ENCODE results near the gene PPA2.

The PPA2 gene

GRCh38 chr4:105387466-105387865 lies 86.4 kb downstream of the PPA2 start:
- Mint-ChIP-seq H3K4me3 (no peak overlapping the region), H3K9me3 (ENCODE audit: low read depth) (no peaks in the 10 kb centered on the region), H3K4me1 (ENCODE audit: low read depth) (no peaks in the 10 kb centered on the region), H3K27ac (no peak overlapping the region), H3K36me3 (peaks cover 39% of the 10 kb centered on the region), H3K27me3 (no peaks in the 10 kb centered on the region)

GRCh38 chr4:105386012-105386411 lies 87.8 kb downstream of the PPA2 start:
- Mint-ChIP-seq H3K9me3 (ENCODE audit: low read depth) (no peaks in the 10 kb centered on the region), H3K4me1 (ENCODE audit: low read depth) (no peaks in the 10 kb centered on the region), H3K27me3 (no peaks in the 10 kb centered on the region), H3K4me3 (no peak overlapping the region), H3K36me3 (peaks cover 37% of the 10 kb centered on the region), H3K27ac (no peak overlapping the region)

GRCh38 chr4:105374071-105374470 lies 99.8 kb downstream of the PPA2 start:
- H3K36me3 Mint-ChIP-seq, result peaks cover 23% of the 10 kb centered on the region
- no peak overlapping the region for H3K27ac Mint-ChIP-seq
- no peaks in the 10 kb centered on the region for H3K9me3 Mint-ChIP-seq (ENCODE audit: low read depth)
- no peaks in the 10 kb centered on the region for H3K4me1 Mint-ChIP-seq (ENCODE audit: low read depth)
- no peaks in the 10 kb centered on the region for H3K27me3 Mint-ChIP-seq
- H3K4me3 Mint-ChIP-seq, result no peak overlapping the region

- H3K9me3 Mint-ChIP-seq (ENCODE audit: low read depth), result peaks cover 5% of the 10 kb centered on the region
- H3K36me3 Mint-ChIP-seq, result peaks cover 26% of the 10 kb centered on the region
- H3K4me1 Mint-ChIP-seq (ENCODE audit: low read depth), result no peaks in the 10 kb centered on the region
- H3K27ac Mint-ChIP-seq, result no peak overlapping the region
- no peak overlapping the region for H3K4me3 Mint-ChIP-seq
- H3K27me3 Mint-ChIP-seq, result no peaks in the 10 kb centered on the region
Measured at GRCh38 chr4:105373324-105373723, 100.5 kb downstream of the PPA2 start.

GRCh38 chr4:105369988-105370387 lies 103.9 kb downstream of the PPA2 start:
- no peak overlapping the region for H3K4me3 Mint-ChIP-seq
- H3K27me3 Mint-ChIP-seq, result no peaks in the 10 kb centered on the region
- H3K4me1 Mint-ChIP-seq (ENCODE audit: low read depth), result no peaks in the 10 kb centered on the region
- H3K36me3 Mint-ChIP-seq, result peaks cover 47% of the 10 kb centered on the region
- no peak overlapping the region for H3K27ac Mint-ChIP-seq
- H3K9me3 Mint-ChIP-seq (ENCODE audit: low read depth), result peaks cover 29% of the 10 kb centered on the region

GRCh38 chr4:105361053-105361452 lies 112.8 kb downstream of the PPA2 start:
- no peaks in the 10 kb centered on the region for H3K27me3 Mint-ChIP-seq
- H3K4me3 Mint-ChIP-seq, result no peak overlapping the region

GRCh38 chr4:105357258-105357980 lies 116.4 kb downstream of the PPA2 start:
- Mint-ChIP-seq H3K4me1 (ENCODE audit: low read depth) (no peaks in the 10 kb centered on the region), H3K4me3 (no peak overlapping the region), H3K27ac (no peak overlapping the region), H3K36me3 (peaks cover 13% of the 10 kb centered on the region), H3K9me3 (ENCODE audit: low read depth) (no peaks in the 10 kb centered on the region), H3K27me3 (no peaks in the 10 kb centered on the region)

More at GRCh38 chr4:105361053-105361452, 112.8 kb downstream of the PPA2 start:
- H3K4me1 Mint-ChIP-seq (ENCODE audit: low read depth), result no peaks in the 10 kb centered on the region
- peaks cover 26% of the 10 kb centered on the region for H3K36me3 Mint-ChIP-seq
- no peak overlapping the region for H3K27ac Mint-ChIP-seq
- H3K9me3 Mint-ChIP-seq (ENCODE audit: low read depth), result peaks cover 9% of the 10 kb centered on the region

GRCh38 chr4:105356194-105356593 lies 117.7 kb downstream of the PPA2 start:
- Mint-ChIP-seq H3K4me1 (ENCODE audit: low read depth) (no peaks in the 10 kb centered on the region), H3K9me3 (ENCODE audit: low read depth) (no peaks in the 10 kb centered on the region), H3K36me3 (peaks cover 13% of the 10 kb centered on the region), H3K27me3 (no peaks in the 10 kb centered on the region), H3K27ac (no peak overlapping the region), H3K4me3 (no peak overlapping the region)

- no peaks in the 10 kb centered on the region for H3K4me1 Mint-ChIP-seq (ENCODE audit: low read depth)
- peaks cover 7% of the 10 kb centered on the region for H3K36me3 Mint-ChIP-seq
- H3K4me3 Mint-ChIP-seq, result no peak overlapping the region
- no peaks in the 10 kb centered on the region for H3K9me3 Mint-ChIP-seq (ENCODE audit: low read depth)
- H3K27ac Mint-ChIP-seq, result no peak overlapping the region
- no peaks in the 10 kb centered on the region for H3K27me3 Mint-ChIP-seq
Measured at GRCh38 chr4:105352826-105353225, 121.0 kb downstream of the PPA2 start.

GRCh38 chr4:105351861-105352260 lies 122.0 kb downstream of the PPA2 start:
- H3K27me3 Mint-ChIP-seq, result no peaks in the 10 kb centered on the region
- no peak overlapping the region for H3K27ac Mint-ChIP-seq
- no peaks in the 10 kb centered on the region for H3K9me3 Mint-ChIP-seq (ENCODE audit: low read depth)
- peaks cover 3% of the 10 kb centered on the region for H3K36me3 Mint-ChIP-seq
- H3K4me3 Mint-ChIP-seq, result no peak overlapping the region
- H3K4me1 Mint-ChIP-seq (ENCODE audit: low read depth), result no peaks in the 10 kb centered on the region

GRCh38 chr4:105350859-105351490 lies 122.9 kb downstream of the PPA2 start:
- Mint-ChIP-seq H3K9me3 (ENCODE audit: low read depth) (no peaks in the 10 kb centered on the region), H3K4me3 (no peak overlapping the region), H3K27me3 (no peaks in the 10 kb centered on the region), H3K27ac (no peak overlapping the region), H3K4me1 (ENCODE audit: low read depth) (no peaks in the 10 kb centered on the region), H3K36me3 (peaks cover 3% of the 10 kb centered on the region)

GRCh38 chr4:105348719-105349118 lies 125.1 kb downstream of the PPA2 start:
- Mint-ChIP-seq H3K9me3 (ENCODE audit: low read depth) (no peaks in the 10 kb centered on the region), H3K4me1 (ENCODE audit: low read depth) (no peaks in the 10 kb centered on the region), H3K36me3 (no peaks in the 10 kb centered on the region), H3K27ac (no peak overlapping the region), H3K27me3 (no peaks in the 10 kb centered on the region), H3K4me3 (no peak overlapping the region)

- no peaks in the 10 kb centered on the region for H3K9me3 Mint-ChIP-seq (ENCODE audit: low read depth)
- no peaks in the 10 kb centered on the region for H3K27me3 Mint-ChIP-seq
- H3K4me3 Mint-ChIP-seq, result no peak overlapping the region
- no peaks in the 10 kb centered on the region for H3K4me1 Mint-ChIP-seq (ENCODE audit: low read depth)
- no peaks in the 10 kb centered on the region for H3K36me3 Mint-ChIP-seq
- no peak overlapping the region for H3K27ac Mint-ChIP-seq
Measured at GRCh38 chr4:105346869-105347268, 127.0 kb downstream of the PPA2 start.

GRCh38 chr4:105345838-105346237 lies 128.0 kb downstream of the PPA2 start:
- no peaks in the 10 kb centered on the region for H3K9me3 Mint-ChIP-seq (ENCODE audit: low read depth)
- H3K4me1 Mint-ChIP-seq (ENCODE audit: low read depth), result no peaks in the 10 kb centered on the region
- H3K36me3 Mint-ChIP-seq, result no peaks in the 10 kb centered on the region
- H3K4me3 Mint-ChIP-seq, result no peak overlapping the region
- H3K27ac Mint-ChIP-seq, result no peak overlapping the region
- H3K27me3 Mint-ChIP-seq, result no peaks in the 10 kb centered on the region

GRCh38 chr4:105345358-105345757 lies 128.5 kb downstream of the PPA2 start:
- Mint-ChIP-seq H3K4me3 (no peak overlapping the region), H3K27me3 (no peaks in the 10 kb centered on the region), H3K27ac (no peak overlapping the region), H3K9me3 (ENCODE audit: low read depth) (no peaks in the 10 kb centered on the region), H3K4me1 (ENCODE audit: low read depth) (no peaks in the 10 kb centered on the region), H3K36me3 (no peaks in the 10 kb centered on the region)

GRCh38 chr4:105344141-105344540 lies 129.7 kb downstream of the PPA2 start:
- H3K9me3 Mint-ChIP-seq (ENCODE audit: low read depth), result no peaks in the 10 kb centered on the region
- H3K27me3 Mint-ChIP-seq, result no peaks in the 10 kb centered on the region
- no peaks in the 10 kb centered on the region for H3K36me3 Mint-ChIP-seq
- no peak overlapping the region for H3K27ac Mint-ChIP-seq
- H3K4me3 Mint-ChIP-seq, result no peak overlapping the region
- no peaks in the 10 kb centered on the region for H3K4me1 Mint-ChIP-seq (ENCODE audit: low read depth)
